Endothelial cell (in vitro differentiated cells): ENCODE data around the gene RBPJ. TPM values are rescaled to one million over a fixed set of nuclear protein-coding genes. Genes with fewer than 3 reads are reported as not detected.

Experiments used
- DNase-seq: peaks from one replicate; pipeline ENCODE4 v3.0.0; 2021; ENCODE audit warnings: low spot score
- H3K27ac Mint-ChIP-seq: one replicate; pipeline ENCODE4 v1.8.0; 2021; ENCODE audit warnings: mixed read lengths, inconsistent platforms; ENCODE audit not compliant: unreplicated experiment
- H3K27me3 Mint-ChIP-seq: one replicate; pipeline ENCODE4 v1.8.0; 2021; ENCODE audit warnings: mild to moderate bottlenecking, moderate library complexity, mixed read lengths, inconsistent platforms; ENCODE audit not compliant: unreplicated experiment
- H3K36me3 Mint-ChIP-seq: one replicate; pipeline ENCODE4 v1.8.0; 2021; ENCODE audit warnings: mild to moderate bottlenecking, low read depth, mixed read lengths, inconsistent platforms; ENCODE audit not compliant: unreplicated experiment
- H3K4me1 Mint-ChIP-seq: one replicate; pipeline ENCODE4 v1.8.0; 2021; ENCODE audit warnings: mild to moderate bottlenecking, mixed read lengths, inconsistent platforms; ENCODE audit not compliant: unreplicated experiment
- H3K4me3 Mint-ChIP-seq: one replicate; pipeline ENCODE4 v1.8.0; 2021; ENCODE audit warnings: mild to moderate bottlenecking, mixed read lengths, inconsistent platforms; ENCODE audit not compliant: unreplicated experiment
- H3K9me3 Mint-ChIP-seq: one replicate; pipeline ENCODE4 v1.8.0; 2021; ENCODE audit warnings: mixed read lengths, inconsistent platforms; ENCODE audit not compliant: unreplicated experiment
- CTCF ChIP-seq: fragments of 200-600 bp; sonication (generic); IDR thresholded peaks from one replicate; pipeline ENCODE4 v1.5.0; 2021; ENCODE audit warnings: antibody characterized with exemption; ENCODE audit not compliant: unreplicated experiment
- total RNA-seq: library from RNA; stranded (reverse); fragmentation: NEBNext Ultra II Directional; extraction: Animal tissue kit (Norgen Biotek cat#: 25700); gene quantifications from one replicate; pipeline ENCODE4 v1.2.1, GENCODE V29; 2021; ENCODE audit not compliant: unreplicated experiment

The RBPJ gene
- total RNA-seq, 1 donor from 2014 or later = 47.9 TPM

- H3K4me1 Mint-ChIP-seq = peaks cover 16% of the 10 kb centered on the region
- no peak for TF ChIP-seq CTCF
- no peak overlapping the region for H3K27ac Mint-ChIP-seq
- no peak for DNase-seq
- no peak overlapping the region for H3K4me3 Mint-ChIP-seq
- no peaks in the 10 kb centered on the region for H3K9me3 Mint-ChIP-seq
- no peaks in the 10 kb centered on the region for H3K36me3 Mint-ChIP-seq
- peaks cover 3% of the 10 kb centered on the region for H3K27me3 Mint-ChIP-seq
These were observed 13.6 kb downstream of the RBPJ start for GRCh38 chr4:26334366-26334765.

- TF ChIP-seq CTCF = no peak
- no peaks in the 10 kb centered on the region for H3K9me3 Mint-ChIP-seq
- H3K4me3 Mint-ChIP-seq = no peak overlapping the region
- DNase-seq = no peak
- H3K27me3 Mint-ChIP-seq = peaks cover 3% of the 10 kb centered on the region
- H3K27ac Mint-ChIP-seq = no peak overlapping the region
- H3K4me1 Mint-ChIP-seq = no peaks in the 10 kb centered on the region
- no peaks in the 10 kb centered on the region for H3K36me3 Mint-ChIP-seq
These were observed 16.8 kb downstream of the RBPJ start for GRCh38 chr4:26337612-26338011.

- DNase-seq = no peak
- H3K9me3 Mint-ChIP-seq = no peaks in the 10 kb centered on the region
- peaks cover 4% of the 10 kb centered on the region for H3K36me3 Mint-ChIP-seq
These were observed 21.7 kb downstream of the RBPJ start for GRCh38 chr4:26342328-26343037.

GRCh38 chr4:26343038-26343398, 22.2 kb downstream of the RBPJ start:
- Mint-ChIP-seq H3K4me3 (no peak overlapping the region), H3K4me1 (peaks cover 8% of the 10 kb centered on the region), H3K27ac (no peak overlapping the region), H3K36me3 (peaks cover 4% of the 10 kb centered on the region), H3K9me3 (no peaks in the 10 kb centered on the region), H3K27me3 (peaks cover 2% of the 10 kb centered on the region)
- no peak for TF ChIP-seq CTCF
- DNase-seq = no peak

More at GRCh38 chr4:26342328-26343037, 21.7 kb downstream of the RBPJ start:
- H3K4me1 Mint-ChIP-seq = peaks cover 8% of the 10 kb centered on the region
- TF ChIP-seq CTCF = no peak
- H3K4me3 Mint-ChIP-seq = no peak overlapping the region
- peaks cover 2% of the 10 kb centered on the region for H3K27me3 Mint-ChIP-seq
- H3K27ac Mint-ChIP-seq = no peak overlapping the region

GRCh38 chr4:26344901-26345564, 24.2 kb downstream of the RBPJ start:
- no peaks in the 10 kb centered on the region for H3K9me3 Mint-ChIP-seq
- H3K36me3 Mint-ChIP-seq = peaks cover 4% of the 10 kb centered on the region
- peaks cover 8% of the 10 kb centered on the region for H3K4me1 Mint-ChIP-seq

More at GRCh38 chr4:26344901-26345564, 24.2 kb downstream of the RBPJ start:
- no peak overlapping the region for H3K27ac Mint-ChIP-seq
- no peak for TF ChIP-seq CTCF
- H3K4me3 Mint-ChIP-seq = no peak overlapping the region
- H3K27me3 Mint-ChIP-seq = peaks cover 2% of the 10 kb centered on the region
- DNase-seq = no peak
